Activated CD4-positive, alpha-beta memory T cell treated with anti-CD3 and anti-CD28 coated beads for 36 hours (primary cell): ENCODE results near the gene CD53. TPM values are rescaled to one million over a fixed set of nuclear protein-coding genes. Genes with fewer than 3 reads are reported as not detected.
A peak's percentile ranks its signal among the peaks of the same experiment; 100 is the strongest.

Experiments used
- CTCF ChIA-PET: fragments of 350-600 bp; sonication (Branson Sonifier 250); formaldehyde crosslinking; loops from one replicate; lab custom pipeline; 2021; ENCODE audit warnings: antibody characterized with exemption, inconsistent platforms; lab: Charles Lee
- POLR2A ChIA-PET: fragments of 350-600 bp; sonication (Branson Sonifier 250); formaldehyde crosslinking; loops from one replicate; lab custom pipeline; 2021; ENCODE audit warnings: antibody characterized with exemption; lab: Charles Lee
- DNase-seq: peaks from one replicate; pipeline ENCODE4 v3.0.0-alpha.2; 2020
- H3K27ac Mint-ChIP-seq: one replicate; pipeline ENCODE4 v1.8.0; 2021; ENCODE audit warnings: mixed read lengths
- H3K27me3 Mint-ChIP-seq: one replicate; pipeline ENCODE4 v1.8.0; 2021; ENCODE audit warnings: mixed read lengths
- H3K36me3 Mint-ChIP-seq: one replicate; pipeline ENCODE4 v1.8.0; 2021; ENCODE audit warnings: mixed read lengths
- H3K4me1 Mint-ChIP-seq: one replicate; pipeline ENCODE4 v1.8.0; 2021; ENCODE audit warnings: low read depth, mixed read lengths
- H3K4me3 Mint-ChIP-seq: one replicate; pipeline ENCODE4 v1.8.0; 2021; ENCODE audit warnings: mild to moderate bottlenecking, mixed read lengths
- H3K9me3 Mint-ChIP-seq: one replicate; pipeline ENCODE4 v1.8.0; 2021; ENCODE audit warnings: mixed read lengths
- intact Hi-C: fragments of 100-400 bp; cut with micrococcal nuclease; formaldehyde crosslinking; loops from one replicate; pipeline ENCODE4 v1.15.1; 2023
- total RNA-seq, 2 experiments: library from RNA; stranded (reverse); gene quantifications; one replicate each; pipeline ENCODE4 v1.2.3, GENCODE V29; 2021

The CD53 gene
- total RNA-seq, 2 experiments from 2014 or later: 240 to 246 TPM

- Mint-ChIP-seq H3K27me3 (no peaks in the 10 kb centered on the region), H3K4me3 (no peak overlapping the region), H3K9me3 (no peaks in the 10 kb centered on the region), H3K27ac (peak overlapping the region; percentile 34), H3K36me3 (peaks cover 83% of the 10 kb centered on the region), H3K4me1 (peaks cover 93% of the 10 kb centered on the region)
- no peak for DNase-seq
- POLR2A ChIA-PET: no interaction called here
- intact Hi-C loops: no loop called here
- CTCF ChIA-PET: interaction anchor here (0.8 to 1.1 kb wide), 2 partner anchors 99 to 137 kb away, joined by 3 read pairs; no protein-coding TSS in a partner anchor
These were observed 21.1 kb downstream of the CD53 start for GRCh38 chr1:110893908-110894490.

DNA sequence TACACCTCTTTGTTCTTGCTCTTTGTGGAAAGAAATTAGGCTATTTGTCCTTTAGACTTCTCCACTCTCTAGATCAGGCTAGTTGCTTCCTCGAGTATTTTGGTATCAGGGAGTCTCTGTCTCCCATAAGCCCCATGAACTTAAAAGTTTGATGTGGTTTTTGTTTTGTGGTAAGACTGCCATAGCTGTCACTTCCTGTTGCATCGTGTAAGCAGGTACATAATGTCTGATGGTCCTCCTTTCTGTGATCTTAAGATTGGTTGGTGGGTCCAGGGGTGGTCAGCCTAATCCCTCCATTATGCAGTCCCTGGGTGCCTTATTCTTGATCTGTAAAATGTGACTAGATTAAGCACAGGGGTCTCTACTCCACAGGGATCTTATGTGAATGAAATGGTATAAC, 23.1 kb downstream of the CD53 start:
- H3K27ac Mint-ChIP-seq: peak overlapping the region; percentile 65
- CTCF ChIA-PET: no interaction called here

DNA sequence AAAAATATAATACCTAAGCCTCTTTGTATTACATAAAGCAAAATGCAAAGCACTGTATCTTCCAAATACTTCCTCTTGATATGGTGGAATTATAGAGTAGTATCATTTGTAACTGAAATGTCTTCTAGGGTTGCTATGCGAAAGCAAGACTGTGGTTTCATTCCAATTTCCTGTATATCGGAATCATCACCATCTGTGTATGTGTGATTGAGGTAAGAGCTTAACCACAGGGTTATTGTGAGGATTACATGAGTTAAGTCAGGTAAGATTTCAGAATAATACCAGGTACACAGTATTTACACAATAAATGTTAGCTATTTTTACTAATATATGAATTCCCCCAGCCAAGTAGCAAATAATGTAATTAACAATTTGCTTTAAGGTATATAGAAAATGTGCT, 24.7 kb downstream of the CD53 start:
- Mint-ChIP-seq H3K27me3 (no peaks in the 10 kb centered on the region), H3K27ac (no peak overlapping the region), H3K4me1 (peaks cover 66% of the 10 kb centered on the region), H3K9me3 (peaks cover 7% of the 10 kb centered on the region), H3K36me3 (peaks cover 89% of the 10 kb centered on the region), H3K4me3 (no peak overlapping the region)
- ChIA-PET CTCF (interaction anchor here (1.0 kb wide), 1 partner anchor 18 kb away, joined by 3 read pairs; no protein-coding TSS in a partner anchor), POLR2A (no interaction called here)
- intact Hi-C loops: no loop called here
- DNase-seq: no peak

More for the DNA sequence above, 23.1 kb downstream of the CD53 start:
- H3K9me3 Mint-ChIP-seq: no peaks in the 10 kb centered on the region
- peaks cover 79% of the 10 kb centered on the region for H3K4me1 Mint-ChIP-seq
- intact Hi-C loops: no loop called here
- POLR2A ChIA-PET: no interaction called here
- H3K36me3 Mint-ChIP-seq: peaks cover 92% of the 10 kb centered on the region
- no peak overlapping the region for H3K4me3 Mint-ChIP-seq
- no peak for DNase-seq
- no peaks in the 10 kb centered on the region for H3K27me3 Mint-ChIP-seq

DNA sequence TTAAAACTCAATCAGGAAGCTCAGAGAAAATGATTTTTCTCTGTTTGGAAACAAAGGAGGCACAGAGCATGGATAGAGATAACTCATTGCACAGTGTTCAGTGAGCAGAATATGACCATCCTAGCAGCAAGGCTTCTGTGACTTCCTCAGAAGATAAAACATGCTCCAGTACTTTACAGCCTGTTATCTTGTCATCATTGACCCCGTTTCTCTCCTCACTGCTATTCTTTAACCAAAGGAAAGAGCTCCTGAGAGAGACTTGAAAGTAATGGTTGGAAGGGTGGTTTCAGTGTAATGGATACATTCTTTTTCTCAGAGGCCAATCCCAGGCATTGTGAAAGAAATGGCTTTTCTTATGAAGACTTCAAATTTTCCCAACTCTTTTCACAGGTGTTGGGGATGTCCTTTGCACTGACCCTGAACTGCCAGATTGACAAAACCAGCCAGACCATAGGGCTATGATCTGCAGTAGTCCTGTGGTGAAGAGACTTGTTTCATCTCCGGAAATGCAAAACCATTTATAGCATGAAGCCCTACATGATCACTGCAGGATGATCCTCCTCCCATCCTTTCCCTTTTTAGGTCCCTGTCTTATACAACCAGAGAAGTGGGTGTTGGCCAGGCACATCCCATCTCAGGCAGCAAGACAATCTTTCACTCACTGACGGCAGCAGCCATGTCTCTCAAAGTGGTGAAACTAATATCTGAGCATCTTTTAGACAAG, 25.9 kb downstream of the CD53 start:
- Mint-ChIP-seq H3K9me3 (peaks cover 17% of the 10 kb centered on the region), H3K27ac (peak overlapping the region; percentile 49), H3K4me1 (peaks cover 54% of the 10 kb centered on the region), H3K27me3 (no peaks in the 10 kb centered on the region), H3K4me3 (no peak overlapping the region), H3K36me3 (peaks cover 89% of the 10 kb centered on the region)
- ChIA-PET CTCF (no interaction called here), POLR2A (no interaction called here)
- intact Hi-C loops: no loop called here
- DNase-seq: no peak

- CTCF ChIA-PET: no interaction called here
- H3K36me3 Mint-ChIP-seq: peaks cover 87% of the 10 kb centered on the region
- DNase-seq: no peak
- H3K9me3 Mint-ChIP-seq: peaks cover 23% of the 10 kb centered on the region
- intact Hi-C loops: no loop called here
- H3K27me3 Mint-ChIP-seq: no peaks in the 10 kb centered on the region
- peaks cover 48% of the 10 kb centered on the region for H3K4me1 Mint-ChIP-seq
- H3K4me3 Mint-ChIP-seq: no peak overlapping the region
- peak overlapping the region; percentile 49 for H3K27ac Mint-ChIP-seq
- POLR2A ChIA-PET: no interaction called here
These were observed 26.5 kb downstream of the CD53 start for GRCh38 chr1:110899458-110899843.

- intact Hi-C loops: no loop called here
These were observed 30.0 kb downstream of the CD53 start for GRCh38 chr1:110902820-110903463.

DNA sequence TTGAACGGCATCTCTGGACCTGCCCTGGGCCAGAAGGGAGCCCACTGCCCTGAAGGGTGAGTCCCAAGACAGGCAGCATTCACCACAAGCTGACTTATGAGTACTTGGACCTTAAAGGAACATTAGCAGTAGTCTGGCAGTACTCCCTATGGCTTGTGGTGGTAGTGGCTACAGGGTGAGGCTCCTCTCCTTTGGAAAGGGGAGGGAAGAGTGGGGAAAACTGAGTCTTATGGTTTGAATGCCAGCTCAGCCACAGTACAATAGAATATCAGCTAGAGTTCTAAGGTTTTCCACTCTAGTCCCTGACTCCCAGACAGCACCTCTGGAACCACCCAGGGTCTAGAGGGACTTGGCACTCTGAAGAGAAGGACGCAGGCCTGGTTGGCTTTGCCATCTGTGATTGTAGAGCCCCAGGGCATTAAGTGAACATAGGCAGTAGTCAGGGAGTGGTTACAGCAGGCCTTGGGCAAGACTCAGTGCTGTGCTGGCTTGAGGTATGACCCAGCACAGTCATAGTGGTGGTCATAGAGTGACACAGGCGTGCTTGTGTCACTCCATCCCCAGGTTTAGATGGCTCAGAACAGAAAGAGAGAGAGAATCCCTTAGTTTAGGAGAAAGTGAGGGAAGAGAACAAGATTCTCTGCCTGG, 31.0 kb downstream of the CD53 start:
- H3K27ac Mint-ChIP-seq: no peak overlapping the region
- peaks cover 51% of the 10 kb centered on the region for H3K36me3 Mint-ChIP-seq
- DNase-seq: no peak
- no peak overlapping the region for H3K4me3 Mint-ChIP-seq
- peaks cover 57% of the 10 kb centered on the region for H3K9me3 Mint-ChIP-seq
- no peaks in the 10 kb centered on the region for H3K27me3 Mint-ChIP-seq
- peaks cover 8% of the 10 kb centered on the region for H3K4me1 Mint-ChIP-seq
- POLR2A ChIA-PET: interaction anchor here (1.2 kb wide), 1 partner anchor 33 kb away, joined by 3 read pairs; no protein-coding TSS in a partner anchor
- CTCF ChIA-PET: interaction anchor here (0.9 kb wide), 1 partner anchor 88 kb away, joined by 3 read pairs; no protein-coding TSS in a partner anchor
- intact Hi-C loops: no loop called here

More at GRCh38 chr1:110902820-110903463, 30.0 kb downstream of the CD53 start:
- peaks cover 16% of the 10 kb centered on the region for H3K4me1 Mint-ChIP-seq
- no peaks in the 10 kb centered on the region for H3K27me3 Mint-ChIP-seq
- peaks cover 59% of the 10 kb centered on the region for H3K36me3 Mint-ChIP-seq
- ChIA-PET POLR2A (interaction anchor here (1.2 kb wide), 1 partner anchor 32 kb away, joined by 3 read pairs; no protein-coding TSS in a partner anchor), CTCF (interaction anchor here (0.9 kb wide), 1 partner anchor 89 kb away, joined by 3 read pairs; no protein-coding TSS in a partner anchor)
- peak overlapping the region; percentile 31 for H3K27ac Mint-ChIP-seq
- no peak for DNase-seq
- H3K4me3 Mint-ChIP-seq: peak overlapping the region; percentile 31
- peaks cover 46% of the 10 kb centered on the region for H3K9me3 Mint-ChIP-seq

- H3K27ac Mint-ChIP-seq: no peak overlapping the region
- peaks cover 17% of the 10 kb centered on the region for H3K36me3 Mint-ChIP-seq
- intact Hi-C loops: no loop called here
- no peak for DNase-seq
- H3K4me3 Mint-ChIP-seq: no peak overlapping the region
- peaks cover 65% of the 10 kb centered on the region for H3K9me3 Mint-ChIP-seq
- peaks cover 15% of the 10 kb centered on the region for H3K4me1 Mint-ChIP-seq
- ChIA-PET CTCF (interaction anchor here (0.8 kb wide), 1 partner anchor 83 kb away, joined by 3 read pairs; no protein-coding TSS in a partner anchor), POLR2A (no interaction called here)
- H3K27me3 Mint-ChIP-seq: no peaks in the 10 kb centered on the region
These were observed 39.8 kb downstream of the CD53 start for GRCh38 chr1:110912784-110913183.

DNA sequence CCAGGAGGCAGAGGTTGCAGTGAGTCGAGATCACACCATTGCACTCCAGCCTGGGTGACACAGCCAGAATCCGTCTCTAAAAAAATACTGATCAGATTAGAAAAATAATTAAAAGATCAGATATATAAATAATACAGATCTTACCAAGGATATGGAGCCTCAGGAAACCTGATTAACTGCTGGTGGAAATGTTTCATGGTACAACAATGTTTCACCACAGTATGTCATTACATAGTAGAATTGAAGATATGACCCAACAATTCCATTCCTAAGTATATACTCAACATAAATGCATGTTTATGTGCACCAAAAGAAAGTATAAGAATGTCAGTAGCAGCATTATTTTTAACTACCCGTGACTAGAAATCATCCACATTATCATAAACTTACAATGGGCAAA, 41.7 kb downstream of the CD53 start:
- DNase-seq: no peak
- Mint-ChIP-seq H3K9me3 (peaks cover 49% of the 10 kb centered on the region), H3K4me1 (peaks cover 15% of the 10 kb centered on the region), H3K36me3 (peaks cover 10% of the 10 kb centered on the region), H3K27me3 (no peaks in the 10 kb centered on the region), H3K27ac (no peak overlapping the region), H3K4me3 (no peak overlapping the region)
- intact Hi-C loops: loop anchor here (5.0 kb wide), 1 partner anchor 48 kb away; the partner anchor contains the start of gene LRIF1
- CTCF ChIA-PET: no interaction called here
- POLR2A ChIA-PET: no interaction called here

DNA sequence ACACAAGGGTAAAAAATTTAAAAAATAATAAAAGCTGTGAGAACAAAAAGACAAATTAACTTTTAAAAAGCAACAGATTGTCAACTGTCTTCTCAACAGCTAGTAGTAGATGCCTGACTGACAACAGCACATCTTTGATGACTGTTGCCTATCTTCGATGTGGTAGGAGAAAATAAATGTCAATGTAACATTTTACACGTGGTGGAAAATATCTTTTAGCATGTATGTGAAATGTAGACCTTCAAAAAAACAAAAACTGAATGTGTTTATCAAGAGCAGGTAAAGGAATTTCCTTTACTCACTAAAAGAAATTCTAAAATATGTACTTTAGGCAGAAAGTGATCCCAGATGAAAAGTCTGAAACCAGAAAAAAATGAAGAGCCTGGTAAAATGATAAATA, 42.9 kb downstream of the CD53 start:
- intact Hi-C loops: loop anchor here (5.0 kb wide), 1 partner anchor 46 kb away; the partner anchor contains the start of gene LRIF1
- H3K4me3 Mint-ChIP-seq: no peak overlapping the region
- no peaks in the 10 kb centered on the region for H3K27me3 Mint-ChIP-seq
- H3K4me1 Mint-ChIP-seq: peaks cover 15% of the 10 kb centered on the region
- peaks cover 38% of the 10 kb centered on the region for H3K9me3 Mint-ChIP-seq
- no peak overlapping the region for H3K27ac Mint-ChIP-seq
- no peak for DNase-seq
- H3K36me3 Mint-ChIP-seq: peaks cover 3% of the 10 kb centered on the region
- POLR2A ChIA-PET: no interaction called here
- CTCF ChIA-PET: no interaction called here

GRCh38 chr1:110916274-110916668, 43.3 kb downstream of the CD53 start:
- ChIA-PET CTCF (no interaction called here), POLR2A (no interaction called here)
- intact Hi-C loops: loop anchor here (5.0 kb wide), 1 partner anchor 46 kb away; the partner anchor contains the start of gene LRIF1
- DNase-seq: no peak
- Mint-ChIP-seq H3K9me3 (peaks cover 33% of the 10 kb centered on the region), H3K36me3 (no peaks in the 10 kb centered on the region), H3K4me1 (peaks cover 15% of the 10 kb centered on the region), H3K27ac (no peak overlapping the region), H3K4me3 (no peak overlapping the region), H3K27me3 (no peaks in the 10 kb centered on the region)
